KOPT-K1 (cell line): ENCODE data around the gene WEE2.
"Not testable (repeated sequence)": the region's sequence is repeated elsewhere in the genome, so short reads cannot be mapped to it uniquely, and the experiment has no call there.

Experiments
- H3K27ac ChIP-seq: fragments of 200-600 bp; sonication (generic); 2 replicates; pipeline ENCODE4 v1.5.1; 2016; ENCODE audit warnings: antibody characterized with exemption, mild to moderate bottlenecking, low read depth, low read length; ENCODE audit not compliant: poor library complexity, severe bottlenecking
- H3K36me3 ChIP-seq: fragments of 200-600 bp; sonication (generic); 2 replicates; pipeline ENCODE4 v1.5.1; 2017; ENCODE audit warnings: antibody characterized with exemption, mild to moderate bottlenecking, low read length, moderate library complexity; ENCODE audit not compliant: insufficient read depth
- H3K9me3 ChIP-seq: fragments of 200-600 bp; sonication (generic); 2 replicates; pipeline ENCODE4 v1.5.1; 2017; ENCODE audit warnings: antibody characterized with exemption, low read length, mild to moderate bottlenecking; ENCODE audit not compliant: insufficient read depth, poor library complexity, severe bottlenecking

Gene WEE2

DNA sequence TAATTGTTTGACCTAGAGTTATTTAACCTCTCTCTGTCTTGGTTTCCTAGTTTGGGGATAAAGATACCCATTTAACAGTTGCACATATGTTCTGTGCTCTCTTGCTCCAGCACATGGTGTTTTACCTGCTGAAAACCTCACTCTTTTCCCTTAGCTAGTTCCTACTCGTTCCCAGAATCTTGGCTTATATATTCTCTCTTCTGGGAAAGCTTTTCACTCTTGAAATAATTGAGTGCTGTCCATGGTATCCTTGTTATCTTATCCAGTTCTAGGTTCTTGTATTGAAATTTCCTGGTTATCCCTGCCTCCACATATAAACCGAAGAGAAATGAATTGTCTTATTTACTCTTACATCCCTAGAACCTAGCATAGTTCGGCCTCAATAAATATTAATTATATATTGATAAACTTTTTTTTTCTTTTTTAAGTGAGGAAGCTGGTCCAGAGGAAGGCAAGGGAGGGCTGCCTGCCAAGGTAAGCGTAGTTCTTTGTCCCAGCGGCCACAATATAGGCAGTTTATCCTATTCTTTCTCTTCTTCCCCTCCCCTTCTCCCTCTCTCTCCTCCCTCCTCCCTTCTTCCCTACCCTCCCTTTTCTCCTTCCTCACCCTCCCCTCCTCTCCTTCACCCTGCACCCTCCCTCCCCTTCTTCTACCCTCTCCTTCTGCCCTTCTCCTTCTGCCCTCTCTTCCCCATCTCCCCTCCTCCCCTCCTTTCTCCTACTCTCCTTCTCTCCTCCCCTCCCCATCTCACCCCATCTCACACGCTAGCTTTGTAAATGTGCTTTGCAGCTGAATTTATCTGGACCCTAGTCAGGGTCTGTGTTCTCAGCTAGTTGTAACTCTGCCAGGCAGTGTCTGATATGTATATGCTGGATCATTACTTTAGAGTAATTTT lies 7.9 kb downstream of the WEE2 start:
- H3K36me3 ChIP-seq: no peaks in the 10 kb centered on the region
- H3K27ac ChIP-seq: no peak overlapping the region
- H3K9me3 ChIP-seq: no peaks in the 10 kb centered on the region

DNA sequence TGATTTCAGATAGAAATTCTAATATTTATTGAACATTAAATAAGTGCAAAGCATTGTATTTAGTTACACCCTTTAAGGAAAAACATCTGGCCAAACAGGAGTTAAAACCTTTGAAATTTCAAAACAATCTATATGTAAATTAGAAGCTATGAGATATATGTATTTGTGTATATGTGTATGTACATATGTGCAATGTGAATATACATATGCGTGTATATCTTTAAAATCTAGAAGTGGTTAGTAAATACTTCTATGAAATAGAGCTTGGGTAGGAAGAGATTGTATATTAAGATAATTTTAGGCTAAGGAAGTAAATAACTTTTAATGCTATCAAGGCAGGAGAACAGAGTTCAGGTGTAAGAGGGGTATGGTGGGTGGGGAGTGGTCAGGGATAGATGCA lies 9.3 kb downstream of the WEE2 start:
- Histone ChIP-seq H3K36me3 (no peaks in the 10 kb centered on the region), H3K9me3 (no peaks in the 10 kb centered on the region), H3K27ac (no peak overlapping the region)

- Histone ChIP-seq H3K9me3 (no peaks in the 10 kb centered on the region), H3K27ac (no peak overlapping the region), H3K36me3 (no peaks in the 10 kb centered on the region)
These were observed 14.4 kb downstream of the WEE2 start for GRCh38 chr7:141722529-141722928.

- Histone ChIP-seq H3K9me3 (no peaks in the 10 kb centered on the region), H3K36me3 (no peaks in the 10 kb centered on the region), H3K27ac (no peak overlapping the region)
These were observed 20.9 kb downstream of the WEE2 start for GRCh38 chr7:141729020-141729419.

- Histone ChIP-seq H3K36me3 (no peaks in the 10 kb centered on the region), H3K27ac (no peak overlapping the region), H3K9me3 (no peaks in the 10 kb centered on the region)
These were observed 23.5 kb downstream of the WEE2 start for GRCh38 chr7:141731476-141732149.

DNA sequence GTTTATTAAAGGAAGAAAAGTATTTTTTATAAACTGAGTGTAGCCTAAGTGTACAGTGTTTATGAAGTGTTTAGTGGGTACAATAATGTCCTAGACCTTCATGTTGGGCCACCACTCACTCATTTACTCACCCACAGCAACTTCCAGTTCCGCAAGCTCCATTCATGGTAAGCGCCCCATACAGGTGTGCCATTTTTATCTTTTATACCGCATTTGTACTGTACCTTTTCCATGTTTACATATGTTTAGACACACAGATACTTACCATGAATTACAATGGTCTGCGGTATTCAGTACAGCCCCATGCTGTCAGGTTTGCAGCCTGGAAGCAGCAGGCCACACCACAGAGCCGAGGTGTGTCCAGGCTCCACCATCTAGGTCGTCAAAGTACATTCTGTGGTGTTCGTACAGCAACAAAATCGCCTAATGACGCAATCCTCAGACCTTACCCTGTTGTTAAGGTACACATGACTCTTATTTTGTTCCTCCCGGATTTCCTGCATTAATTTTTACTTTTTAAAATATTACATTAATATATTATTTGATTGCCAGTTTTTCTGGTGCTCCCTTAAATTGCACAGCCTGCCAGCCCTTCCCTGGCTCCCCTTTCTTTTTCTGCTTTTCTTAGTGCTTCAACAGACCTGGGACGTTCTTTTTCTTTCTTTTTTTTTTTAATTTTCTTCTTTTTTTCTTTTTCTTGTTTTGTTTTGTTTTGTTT lies 29.1 kb downstream of the WEE2 start:
- H3K9me3 ChIP-seq: no peaks in the 10 kb centered on the region
- H3K36me3 ChIP-seq: peaks cover 31% of the 10 kb centered on the region
- peak overlapping the region; percentile 72 for H3K27ac ChIP-seq

DNA sequence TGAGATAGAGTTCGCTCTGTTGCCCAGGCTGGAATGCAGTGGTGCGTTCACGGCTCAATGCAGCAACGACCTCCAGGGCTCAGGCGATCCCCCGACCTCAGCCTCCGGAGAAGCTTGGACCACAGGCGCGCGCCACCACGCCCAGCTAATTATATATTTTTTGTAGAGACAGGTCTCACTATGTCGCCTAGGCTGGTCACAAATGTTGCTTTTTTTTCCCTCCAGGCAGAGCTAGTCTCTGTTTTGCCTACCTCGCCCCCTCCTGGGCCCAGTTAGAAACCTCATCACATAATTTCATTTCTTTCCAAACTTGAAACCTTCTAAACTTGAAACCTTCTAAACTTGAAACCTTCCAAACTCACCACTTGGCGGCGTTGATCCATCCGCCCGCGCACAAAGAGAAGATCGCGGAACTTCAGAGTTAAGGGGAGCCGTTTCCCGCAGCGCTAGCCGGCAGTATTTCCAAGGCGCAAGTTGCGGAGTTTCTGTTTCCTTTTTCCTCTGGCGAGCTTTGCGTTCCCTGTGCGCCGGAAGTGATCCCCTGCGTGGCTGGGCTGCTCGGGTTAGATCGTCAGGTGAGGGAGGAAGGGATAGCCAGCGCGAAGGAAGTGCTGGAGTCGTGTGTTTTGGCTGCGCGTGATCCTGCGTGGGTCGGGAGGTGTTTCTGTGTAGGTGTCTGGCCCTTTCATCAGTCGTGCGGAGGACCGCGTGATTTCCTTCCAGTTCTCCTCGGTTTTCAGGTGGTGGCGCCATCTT lies 29.9 kb downstream of the WEE2 start, which contains the start of gene SSBP1:
TSS of gene SSBP1 (plus strand) at position 523 of the 756 bp plus-strand sequence. CDS start 809 bp downstream, outside the sequence.
- Histone ChIP-seq H3K36me3 (peaks cover 39% of the 10 kb centered on the region), H3K27ac (peak within 1 kb of the TSS; percentile 72), H3K9me3 (no peaks in the 10 kb centered on the region)

GRCh38 chr7:141738592-141739013 lies 30.4 kb downstream of the WEE2 start:
- no peaks in the 10 kb centered on the region for H3K9me3 ChIP-seq
- H3K27ac ChIP-seq: peak overlapping the region; percentile 72
- peaks cover 45% of the 10 kb centered on the region for H3K36me3 ChIP-seq

DNA sequence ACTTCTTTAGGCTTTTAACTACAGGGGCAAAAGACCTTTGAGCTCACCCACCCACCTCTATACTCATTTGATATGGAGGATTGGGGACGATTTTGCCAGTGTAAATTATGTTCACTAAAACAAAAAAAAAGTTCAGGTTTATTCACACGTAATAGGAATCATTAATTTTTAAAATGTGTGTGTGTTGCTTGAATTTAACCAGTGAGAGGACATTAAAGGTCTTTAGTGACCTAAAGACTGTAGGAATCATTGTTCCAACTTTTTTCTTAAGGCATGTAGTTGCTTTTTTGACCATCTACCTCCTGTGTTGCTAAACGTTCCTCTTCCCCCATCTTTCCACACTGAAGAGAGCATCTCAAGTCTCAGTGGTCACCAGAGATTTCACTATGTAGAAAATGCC lies 31.1 kb downstream of the WEE2 start:
- Histone ChIP-seq H3K9me3 (no peaks in the 10 kb centered on the region), H3K27ac (peak overlapping the region; percentile 72), H3K36me3 (peaks cover 51% of the 10 kb centered on the region)

GRCh38 chr7:141742229-141742628 lies 34.1 kb downstream of the WEE2 start:
- peaks cover 81% of the 10 kb centered on the region for H3K36me3 ChIP-seq
- no peaks in the 10 kb centered on the region for H3K9me3 ChIP-seq
- no peak overlapping the region for H3K27ac ChIP-seq

- Histone ChIP-seq H3K9me3 (peaks cover 7% of the 10 kb centered on the region), H3K27ac (no peak overlapping the region), H3K36me3 (peaks cover 100% of the 10 kb centered on the region)
These were observed 36.0 kb downstream of the WEE2 start for GRCh38 chr7:141744131-141744530.

- peaks cover 49% of the 10 kb centered on the region for H3K9me3 ChIP-seq
- H3K27ac ChIP-seq: no peak overlapping the region
- H3K36me3 ChIP-seq: peaks cover 100% of the 10 kb centered on the region
These were observed 40.2 kb downstream of the WEE2 start for GRCh38 chr7:141748396-141748795.

GRCh38 chr7:141751904-141752303 lies 43.8 kb downstream of the WEE2 start:
- H3K27ac ChIP-seq: not testable (repeated sequence)
- Histone ChIP-seq H3K36me3 (peaks cover 100% of the 10 kb centered on the region), H3K9me3 (peaks cover 49% of the 10 kb centered on the region)

DNA sequence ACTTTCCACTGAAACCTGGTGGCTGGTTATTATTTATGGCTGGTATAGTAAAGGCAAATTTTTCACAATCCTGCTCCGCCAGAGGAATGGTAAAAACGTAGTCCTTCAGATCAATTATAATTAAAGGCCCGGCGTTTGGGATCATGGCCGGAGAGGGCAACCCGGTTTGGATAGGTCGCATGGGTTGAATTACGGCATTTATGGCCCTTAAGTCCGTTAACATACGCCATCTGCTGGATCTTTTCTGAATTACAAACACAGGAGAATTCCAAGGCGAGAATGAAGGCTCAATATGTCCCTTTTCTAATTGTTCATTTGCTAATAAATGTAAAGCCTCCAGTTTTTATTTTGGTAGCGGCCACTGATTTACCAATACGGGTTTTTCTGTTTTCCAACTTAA lies 44.5 kb downstream of the WEE2 start:
- H3K36me3 ChIP-seq: peaks cover 100% of the 10 kb centered on the region
- peaks cover 49% of the 10 kb centered on the region for H3K9me3 ChIP-seq
- no peak overlapping the region for H3K27ac ChIP-seq
